ENCODE measurements around the gene ADGRV1.

GRCh38 chr5:91007251-91007650 lies 448.7 kb downstream of the ADGRV1 start:
- TF ChIP-seq CTCF (conservative IDR thresholded peaks at IDR 0.05; ENCODE audit: low read length) (no peak), EZH2phosphoT487 (IDR thresholded peaks at IDR 0.05; ENCODE audit: borderline replicate concordance) (no peak)

Data from Loucy (cell line).